Measurements from ENCODE around the gene CCDC200.
A peak's percentile ranks its signal among the peaks of the same experiment; 100 is the strongest.

CCDC200 gene

DNA sequence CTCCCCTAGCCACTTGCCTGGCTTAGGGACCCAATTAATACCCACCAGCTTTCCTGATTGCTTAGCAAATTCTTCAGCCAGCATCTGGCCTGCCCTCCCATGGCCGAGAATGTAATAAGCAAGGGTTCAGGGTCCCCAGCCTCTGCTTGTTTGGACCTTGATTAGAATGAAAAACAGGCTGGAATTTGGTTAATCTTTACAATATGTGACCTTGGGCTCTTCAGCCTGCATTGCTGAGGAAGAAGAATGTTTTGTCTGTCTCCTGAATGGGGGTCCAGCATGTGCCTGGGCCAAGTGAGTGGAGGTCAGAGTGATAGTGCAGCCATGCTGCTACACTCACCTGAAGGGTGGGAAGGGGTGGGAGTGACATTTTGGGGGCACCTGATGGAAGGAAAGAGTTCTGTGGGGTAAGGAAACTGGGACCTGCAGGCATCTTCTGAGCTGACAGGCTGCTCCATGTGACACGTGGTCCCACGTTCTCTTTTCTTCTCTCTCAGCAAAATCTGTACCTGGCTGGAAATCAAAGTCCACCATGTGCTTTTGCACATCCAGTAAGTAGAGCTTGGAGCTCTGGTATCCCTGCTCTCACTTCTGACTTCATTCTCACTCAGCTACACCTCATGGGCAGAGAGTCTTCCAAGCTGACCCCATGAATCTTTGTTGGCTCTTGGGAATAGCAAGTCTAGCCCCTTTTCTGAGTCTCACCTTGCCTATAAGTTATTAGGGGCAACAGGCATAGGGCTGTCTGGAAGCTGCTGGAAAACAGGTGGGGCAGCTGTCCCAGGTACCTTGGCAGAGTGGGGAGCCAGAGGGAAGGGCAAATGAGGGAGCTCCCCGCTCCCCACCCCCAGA is 11.4 kb downstream of the CCDC200 start:
- DNase-seq (ENCODE audit: low read depth, low spot score): no peak
- in situ Hi-C loops (cut with HindIII; ENCODE audit: low sequenced_read_pairs): no loop called here

DNA sequence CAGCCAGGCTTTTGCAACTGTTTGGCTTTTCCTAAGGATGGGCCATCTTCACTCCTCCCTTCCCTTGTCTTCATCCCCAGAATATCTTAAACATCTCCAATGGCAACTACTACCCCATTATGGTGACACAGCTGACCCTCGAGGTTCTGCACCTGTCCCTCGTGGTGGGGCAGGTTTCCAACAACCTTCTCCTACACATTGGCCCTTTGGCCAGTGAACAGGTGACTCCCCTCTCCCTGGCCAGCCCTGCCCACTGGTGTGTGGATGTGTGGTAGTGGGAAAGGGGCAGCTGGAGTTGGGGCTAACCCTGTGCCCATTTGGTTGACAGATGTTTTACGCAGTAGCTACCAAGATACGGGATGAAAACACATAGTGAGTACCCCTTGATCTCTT is 12.1 kb downstream of the CCDC200 start:
- TF ChIP-seq, protein P1, sequence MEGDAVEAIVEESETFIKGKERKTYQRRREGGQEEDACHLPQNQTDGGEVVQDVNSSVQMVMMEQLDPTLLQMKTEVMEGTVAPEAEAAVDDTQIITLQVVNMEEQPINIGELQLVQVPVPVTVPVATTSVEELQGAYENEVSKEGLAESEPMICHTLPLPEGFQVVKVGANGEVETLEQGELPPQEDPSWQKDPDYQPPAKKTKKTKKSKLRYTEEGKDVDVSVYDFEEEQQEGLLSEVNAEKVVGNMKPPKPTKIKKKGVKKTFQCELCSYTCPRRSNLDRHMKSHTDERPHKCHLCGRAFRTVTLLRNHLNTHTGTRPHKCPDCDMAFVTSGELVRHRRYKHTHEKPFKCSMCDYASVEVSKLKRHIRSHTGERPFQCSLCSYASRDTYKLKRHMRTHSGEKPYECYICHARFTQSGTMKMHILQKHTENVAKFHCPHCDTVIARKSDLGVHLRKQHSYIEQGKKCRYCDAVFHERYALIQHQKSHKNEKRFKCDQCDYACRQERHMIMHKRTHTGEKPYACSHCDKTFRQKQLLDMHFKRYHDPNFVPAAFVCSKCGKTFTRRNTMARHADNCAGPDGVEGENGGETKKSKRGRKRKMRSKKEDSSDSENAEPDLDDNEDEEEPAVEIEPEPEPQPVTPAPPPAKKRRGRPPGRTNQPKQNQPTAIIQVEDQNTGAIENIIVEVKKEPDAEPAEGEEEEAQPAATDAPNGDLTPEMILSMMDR (IDR thresholded peaks at IDR 0.05; ENCODE audit: low read depth, low read length): no peak
- H3K4me3 ChIP-seq (ENCODE audit: low read depth, low read length): no peak overlapping the region
- DNase-seq (ENCODE audit: low read depth, low spot score): no peak
- in situ Hi-C loops (cut with HindIII; ENCODE audit: low sequenced_read_pairs): no loop called here

More for the DNA sequence above, 11.4 kb downstream of the CCDC200 start:
- no peak overlapping the region for H3K4me3 ChIP-seq (ENCODE audit: low read depth, low read length)
- TF ChIP-seq, protein P1 (IDR thresholded peaks at IDR 0.05; ENCODE audit: low read depth, low read length): no peak

DNA sequence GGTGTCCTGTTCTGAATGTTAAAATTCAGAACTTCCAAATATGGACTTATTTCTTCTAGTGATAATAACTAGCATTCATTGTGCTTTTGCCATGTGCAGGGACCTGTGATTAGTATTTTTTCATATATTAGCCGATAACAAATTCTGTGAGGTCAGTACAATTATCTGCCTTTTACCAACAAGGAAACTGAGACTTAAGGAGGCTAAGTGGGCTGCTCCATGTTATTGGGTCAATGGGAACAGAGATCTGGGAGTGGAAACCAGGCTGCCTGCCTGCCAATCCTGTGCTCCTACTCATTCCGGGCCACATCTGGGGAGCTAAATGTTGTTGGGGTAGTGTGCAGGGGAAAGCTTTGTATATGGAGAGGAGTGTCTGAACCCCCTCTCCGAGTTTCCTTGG is 13.1 kb downstream of the CCDC200 start:
- TF ChIP-seq, protein P1 (IDR thresholded peaks at IDR 0.05; ENCODE audit: low read depth, low read length): no peak
- DNase-seq (ENCODE audit: low read depth, low spot score): no peak
- in situ Hi-C loops (cut with HindIII; ENCODE audit: low sequenced_read_pairs): no loop called here
- H3K4me3 ChIP-seq (ENCODE audit: low read depth, low read length): no peak overlapping the region

DNA sequence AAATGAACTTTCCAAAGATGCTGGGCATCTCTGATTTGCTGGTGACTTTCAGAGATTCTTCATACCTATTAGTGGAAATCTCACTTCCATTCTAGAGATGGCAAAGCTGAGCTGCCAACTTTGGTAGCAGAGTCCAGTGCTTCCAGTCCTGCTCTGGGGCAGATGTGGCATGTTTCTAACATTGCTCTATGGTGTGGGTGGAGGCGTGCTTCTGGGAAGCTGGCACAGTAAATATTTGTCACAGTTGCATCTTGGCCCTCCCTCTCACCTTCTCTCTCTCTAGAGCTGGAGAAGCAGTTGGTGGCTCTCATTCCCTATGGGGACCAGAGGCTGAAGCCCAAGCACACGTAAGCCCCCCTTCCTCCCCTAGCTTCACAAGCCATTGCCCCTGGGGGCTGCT is 14.9 kb downstream of the CCDC200 start:
- in situ Hi-C loops (cut with HindIII; ENCODE audit: low sequenced_read_pairs): no loop called here

DNA sequence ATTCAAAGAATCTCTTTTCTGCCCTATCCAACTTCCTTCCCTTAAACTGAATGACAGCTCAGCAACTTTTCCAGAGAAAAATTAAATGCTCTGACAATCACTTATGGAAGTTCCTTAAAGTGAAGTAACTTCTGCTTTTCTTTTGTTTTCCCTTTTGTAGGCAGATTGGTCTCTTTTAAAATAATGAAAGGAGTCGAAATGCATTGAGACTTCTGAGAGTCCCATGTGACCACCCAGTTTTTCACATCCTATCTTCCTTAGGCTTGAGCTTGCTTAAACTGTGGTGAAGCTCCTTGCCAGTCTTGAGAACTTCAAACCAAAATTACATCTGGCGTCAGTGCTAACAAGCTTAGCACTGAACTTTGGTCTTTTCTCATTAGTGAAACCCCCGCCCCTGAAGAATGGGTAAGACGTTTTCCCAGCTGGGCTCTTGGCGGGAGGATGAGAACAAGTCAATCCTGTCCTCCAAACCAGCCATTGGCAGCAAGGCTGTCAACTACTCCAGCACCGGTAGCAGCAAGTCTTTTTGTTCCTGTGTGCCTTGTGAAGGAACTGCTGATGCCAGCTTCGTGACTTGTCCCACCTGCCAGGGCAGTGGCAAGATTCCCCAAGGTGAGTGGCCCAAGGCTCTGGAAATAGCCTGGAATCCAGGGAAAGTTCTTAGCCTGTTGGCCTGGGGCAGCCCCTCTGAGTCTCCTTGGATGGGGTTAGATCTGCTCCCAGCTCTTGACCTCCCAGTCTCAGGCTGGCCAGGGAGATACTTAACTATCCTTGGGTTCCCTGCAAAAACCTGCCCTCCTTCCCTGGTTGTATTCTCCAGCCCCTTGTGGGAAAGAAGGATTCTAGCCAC is 15.6 kb downstream of the CCDC200 start:
- in situ Hi-C loops (cut with HindIII; ENCODE audit: low sequenced_read_pairs): no loop called here
- TF ChIP-seq, protein P1 (IDR thresholded peaks at IDR 0.05; ENCODE audit: low read depth, low read length): no peak
- no peak for DNase-seq (ENCODE audit: low read depth, low spot score)
- H3K4me3 ChIP-seq (ENCODE audit: low read depth, low read length): peak overlapping the region; percentile 68

More for the DNA sequence above, 14.9 kb downstream of the CCDC200 start:
- DNase-seq (ENCODE audit: low read depth, low spot score): no peak
- H3K4me3 ChIP-seq (ENCODE audit: low read depth, low read length): no peak overlapping the region
- TF ChIP-seq, protein P1 (IDR thresholded peaks at IDR 0.05; ENCODE audit: low read depth, low read length): no peak

DNA sequence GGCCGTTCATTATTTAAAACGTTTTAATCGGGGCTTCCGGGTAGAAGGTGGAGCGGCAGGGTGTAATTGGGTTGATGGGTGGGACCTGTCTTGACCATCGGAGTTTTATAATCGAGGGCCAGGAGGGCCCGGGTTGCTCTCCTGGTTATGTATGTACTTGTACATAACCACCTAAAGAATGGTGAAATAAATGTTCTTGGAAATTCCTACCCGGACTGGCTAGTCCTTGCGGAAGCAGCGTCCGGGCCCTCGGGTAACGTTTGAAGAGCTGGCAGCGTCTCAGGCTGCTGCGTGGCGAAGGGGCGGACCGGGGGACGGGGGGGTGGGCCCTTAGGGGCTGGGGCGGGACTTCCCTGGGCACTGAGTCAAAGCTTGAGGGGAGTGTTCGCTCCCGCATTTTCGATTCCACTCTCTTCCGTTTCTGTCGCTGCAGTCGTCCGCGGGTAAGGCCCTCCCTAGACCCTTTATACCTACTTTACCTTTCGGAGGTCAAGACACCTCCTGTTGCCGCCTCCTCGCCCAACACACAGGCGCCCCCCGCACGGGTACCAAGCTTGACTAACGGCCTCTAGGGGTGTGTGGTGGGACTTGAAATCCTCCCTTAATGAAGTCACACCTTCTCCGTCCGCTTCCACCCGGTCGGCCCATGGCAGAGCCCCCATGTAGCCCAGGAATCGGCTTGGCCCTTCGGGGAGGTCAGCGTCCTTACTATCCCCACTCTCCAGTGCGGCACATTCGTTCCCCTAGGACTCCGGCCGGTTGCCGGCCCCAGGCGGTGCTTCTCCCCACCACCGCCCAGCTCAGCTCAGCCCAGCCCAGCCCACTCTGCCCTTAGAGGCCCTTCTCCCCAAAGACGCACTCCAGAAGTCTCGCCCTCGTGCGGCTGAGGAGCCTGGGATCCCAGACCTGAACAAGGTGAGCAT is 16.7 kb downstream of the CCDC200 start, which contains the start of gene TMEM106A:
Gene TMEM106A, plus strand, starts transcription at position 396 of the 923 bp plus-strand sequence. CDS start 1,167 bp downstream, outside the sequence.
- H3K4me3 ChIP-seq (ENCODE audit: low read depth, low read length): peak within 1 kb of the TSS; percentile 68
- peak; percentile 89 for DNase-seq (ENCODE audit: low read depth, low spot score)
- TF ChIP-seq, protein P1 (IDR thresholded peaks at IDR 0.05; ENCODE audit: low read depth, low read length): peak; percentile 38
- in situ Hi-C loops (cut with HindIII; ENCODE audit: low sequenced_read_pairs): no loop called here
